Bone marrow (tissue), 2 donors: ENCODE measurements around the gene VENTX.
A peak's percentile ranks its signal among the peaks of the same experiment; 100 is the strongest.

Experiments
- DNase-seq, 2 donors: peaks; one replicate each; lab custom pipeline; 2025; lab: John Stamatoyannopoulos, UW

VENTX gene

DNA sequence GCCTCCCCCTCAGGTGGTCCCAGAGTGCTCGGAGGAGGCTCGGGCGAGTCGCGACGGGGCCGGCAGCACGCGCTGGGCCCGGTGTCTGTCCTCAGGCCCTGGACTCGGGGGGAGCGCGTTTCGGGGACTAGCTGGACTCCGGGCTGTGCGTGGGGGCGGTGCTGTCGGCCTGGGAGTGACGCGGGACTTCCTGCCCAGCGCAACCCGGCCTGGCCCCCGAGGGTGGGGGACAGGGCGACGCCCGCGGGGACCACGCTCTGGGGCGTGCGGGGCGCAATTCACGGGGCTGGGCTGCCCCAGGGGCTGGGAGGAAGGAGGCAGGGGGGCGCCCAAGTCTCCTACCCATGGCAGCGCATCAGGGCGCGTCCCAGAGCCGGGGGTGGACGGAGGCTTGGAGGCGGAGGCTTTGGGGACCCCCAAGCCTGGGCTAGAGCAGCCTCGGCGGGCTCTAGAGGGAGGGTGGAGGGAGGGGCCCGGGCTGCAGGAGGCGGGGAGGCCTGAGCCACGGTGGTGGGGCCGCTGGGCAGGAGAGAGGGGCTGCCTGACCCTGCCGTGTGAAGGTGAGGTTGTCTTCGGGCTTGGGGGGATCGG lies 2.3 kb upstream of the VENTX start:
- no peak for DNase-seq

DNA sequence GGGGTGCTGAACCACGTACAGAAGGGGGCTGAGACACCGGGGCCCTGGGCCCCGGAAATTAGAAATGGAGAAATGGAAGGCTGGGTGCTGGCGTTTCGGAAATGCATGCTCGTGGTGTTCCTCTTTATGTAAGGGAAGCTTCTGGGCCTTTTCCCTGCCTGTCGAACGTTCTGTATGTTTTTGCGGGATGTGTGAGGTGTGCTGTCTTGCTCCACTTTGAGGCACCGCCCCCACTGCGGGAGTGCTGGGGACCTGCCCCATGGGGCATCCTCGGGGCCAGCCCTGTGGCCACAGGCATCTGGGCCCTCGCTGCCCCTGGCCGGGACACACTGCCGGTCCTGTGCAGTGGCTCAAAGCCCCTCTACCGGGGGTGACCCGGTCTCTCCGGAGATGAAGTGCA lies 1.7 kb upstream of the VENTX start:
- DNase-seq = no peak

DNA sequence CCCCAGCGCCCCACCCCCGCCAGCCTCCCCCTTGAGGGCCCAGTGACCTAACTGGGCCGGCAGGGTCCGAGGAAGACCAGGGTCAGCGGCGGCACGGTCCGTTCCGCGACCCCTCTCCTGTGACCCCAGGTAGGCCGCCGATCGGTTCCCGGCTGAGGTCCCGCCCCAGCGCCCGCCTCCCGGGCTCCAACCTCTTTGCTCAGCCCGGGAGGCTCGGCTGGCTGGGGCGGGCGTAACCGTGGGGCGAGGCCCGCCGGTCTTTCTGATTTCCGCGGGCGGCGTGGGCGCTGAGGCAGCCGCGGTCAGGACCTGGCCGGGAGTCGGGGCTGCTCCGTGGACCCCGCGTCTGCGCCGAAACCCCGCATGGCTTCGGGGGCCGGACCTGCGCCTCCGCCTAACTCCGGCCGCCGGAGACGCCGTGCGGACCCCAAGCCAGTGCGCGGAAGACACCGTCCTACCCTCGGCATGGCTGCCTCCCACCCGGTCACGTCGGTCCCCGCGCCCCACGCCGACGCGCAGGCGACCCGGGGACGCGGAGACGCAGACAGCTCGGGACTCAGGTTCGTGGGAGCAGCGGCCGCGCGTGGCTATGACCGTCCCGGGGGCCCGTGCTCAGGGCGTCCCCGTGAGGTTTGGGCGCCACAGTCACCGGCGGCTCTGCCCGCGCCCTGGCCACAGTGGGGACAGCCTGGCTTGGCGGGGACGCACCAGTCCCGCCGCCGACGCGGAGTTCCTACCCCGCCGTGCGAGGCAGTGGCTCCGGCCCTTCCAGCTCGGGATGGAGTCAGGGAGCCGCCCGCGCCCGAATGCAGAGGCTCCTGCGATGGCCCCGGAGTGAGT lies 1.0 kb upstream of the VENTX start:
- no peak for DNase-seq

DNA sequence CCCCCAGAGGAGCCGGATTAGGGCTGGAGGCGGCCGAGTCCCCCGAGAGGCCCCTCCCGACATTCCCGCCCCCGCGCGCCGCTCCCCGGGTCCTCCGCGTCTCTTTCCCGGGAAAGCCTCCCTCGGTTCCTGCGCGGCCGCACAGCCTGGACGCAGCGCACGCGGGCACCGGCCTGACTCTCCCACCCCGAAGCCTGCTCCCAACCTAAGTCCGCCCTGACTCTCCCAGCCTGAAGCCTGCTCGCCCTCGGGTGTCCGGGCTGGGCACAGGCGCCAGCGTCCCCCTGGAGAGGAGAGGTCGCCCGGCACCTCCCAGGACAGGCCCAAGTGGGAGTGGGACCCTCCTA lies 441 bp upstream of the VENTX start:
- no peak for DNase-seq

DNA sequence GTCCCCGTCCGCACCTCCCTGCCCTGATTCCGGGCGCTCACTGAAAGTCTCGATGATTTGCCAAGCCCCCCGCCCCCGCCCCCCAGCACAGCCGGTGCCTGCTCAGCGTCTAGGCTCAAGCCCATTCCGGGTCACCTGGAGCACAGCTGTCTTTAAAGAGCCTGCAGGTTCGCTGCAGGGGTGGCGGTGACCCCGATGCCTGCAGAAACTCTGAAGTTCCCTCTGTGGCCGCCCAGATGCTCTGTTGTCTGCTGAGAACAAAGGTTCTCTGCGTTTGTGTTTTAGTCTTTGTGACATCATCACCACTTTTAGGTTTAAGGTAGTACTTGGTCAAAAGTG lies 780 bp downstream of the VENTX start:
- no peak for DNase-seq

DNA sequence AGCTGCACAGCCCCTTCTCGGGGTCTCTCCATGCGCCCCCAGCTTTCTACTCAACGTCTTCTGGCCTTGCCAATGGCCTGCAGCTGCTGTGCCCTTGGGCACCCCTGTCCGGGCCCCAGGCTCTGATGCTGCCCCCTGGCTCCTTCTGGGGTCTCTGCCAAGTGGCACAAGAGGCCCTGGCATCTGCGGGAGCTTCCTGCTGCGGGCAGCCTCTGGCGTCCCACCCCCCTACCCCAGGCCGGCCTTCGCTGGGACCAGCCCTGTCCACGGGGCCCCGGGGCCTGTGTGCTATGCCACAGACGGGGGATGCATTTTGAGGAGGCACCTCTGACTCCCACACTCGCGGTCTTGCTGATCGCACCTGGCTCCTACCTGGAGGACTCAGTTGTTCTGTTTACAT lies 2.3 kb downstream of the VENTX start:
- DNase-seq = no peak

DNA sequence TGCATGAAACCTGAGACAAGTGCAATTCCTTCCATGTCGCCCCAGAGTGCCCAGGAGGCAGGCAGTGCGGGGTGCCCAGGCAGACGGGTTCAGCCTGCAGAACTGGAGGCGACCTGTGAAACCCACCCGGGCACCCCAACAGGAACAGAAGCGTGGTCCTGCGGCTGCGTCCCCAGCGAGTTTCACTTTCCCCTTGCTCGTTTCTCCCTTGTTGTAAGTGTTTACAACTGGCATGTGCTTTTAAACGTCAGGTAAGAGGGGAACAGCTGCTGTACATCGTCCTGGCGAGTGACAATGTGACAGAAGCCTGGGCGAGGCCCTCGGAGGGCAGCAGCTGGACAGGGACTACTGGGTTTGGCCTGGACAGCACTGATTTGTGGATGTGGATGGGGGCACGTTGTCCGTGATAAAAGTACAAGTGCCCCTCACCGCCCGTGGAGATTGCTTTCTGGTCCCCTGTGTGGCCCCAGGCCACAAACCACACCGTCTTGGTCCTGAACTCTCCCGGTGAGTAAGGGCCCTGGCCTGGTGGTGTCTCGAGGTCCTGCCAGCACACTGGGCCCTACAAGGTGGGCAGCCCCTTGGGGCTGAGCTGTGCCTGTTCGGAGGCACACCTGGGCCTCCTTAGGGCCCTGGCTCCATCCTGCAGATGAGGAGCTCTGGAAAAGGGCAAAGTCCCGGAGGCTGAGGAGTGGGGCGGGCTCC lies 4.0 kb downstream of the VENTX start:
- peak; percentile 15 to 26 for DNase-seq

DNA sequence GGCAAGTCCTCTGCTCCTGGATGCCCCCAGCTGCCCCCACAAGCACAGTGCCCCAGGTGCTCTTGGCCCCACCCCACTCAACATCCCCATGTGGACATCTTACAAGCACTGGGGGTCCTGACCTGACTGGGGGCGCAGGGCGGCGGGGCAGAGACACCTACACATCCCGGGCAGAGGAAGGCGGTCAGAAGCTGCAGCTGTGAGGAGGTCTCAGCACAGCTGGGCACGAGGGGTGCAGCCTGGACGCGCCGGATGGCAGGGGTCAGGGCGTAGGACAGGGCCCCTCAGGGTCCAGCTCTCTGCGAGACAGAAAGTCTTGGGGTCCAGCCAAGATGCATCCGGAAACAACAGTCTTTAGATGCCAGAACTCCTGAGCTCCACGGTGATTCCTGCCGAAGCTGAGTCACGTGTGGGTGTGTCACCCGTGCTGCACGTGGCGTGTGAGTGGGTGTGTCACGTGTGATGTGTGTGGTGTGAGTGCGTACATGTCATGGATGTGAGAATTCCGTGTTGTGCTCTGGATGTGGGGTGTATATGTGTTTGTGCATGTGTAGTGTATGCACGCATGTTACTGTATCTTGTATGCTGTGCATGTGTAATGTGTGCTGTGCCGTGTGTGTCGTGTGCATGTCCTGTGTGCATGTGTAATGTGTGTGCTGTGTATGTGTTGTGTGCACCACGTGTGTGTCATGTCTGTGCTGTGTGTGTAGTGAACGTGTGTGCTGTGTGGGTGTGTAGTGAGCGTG lies 5.1 kb downstream of the VENTX start:
- DNase-seq = no peak

DNA sequence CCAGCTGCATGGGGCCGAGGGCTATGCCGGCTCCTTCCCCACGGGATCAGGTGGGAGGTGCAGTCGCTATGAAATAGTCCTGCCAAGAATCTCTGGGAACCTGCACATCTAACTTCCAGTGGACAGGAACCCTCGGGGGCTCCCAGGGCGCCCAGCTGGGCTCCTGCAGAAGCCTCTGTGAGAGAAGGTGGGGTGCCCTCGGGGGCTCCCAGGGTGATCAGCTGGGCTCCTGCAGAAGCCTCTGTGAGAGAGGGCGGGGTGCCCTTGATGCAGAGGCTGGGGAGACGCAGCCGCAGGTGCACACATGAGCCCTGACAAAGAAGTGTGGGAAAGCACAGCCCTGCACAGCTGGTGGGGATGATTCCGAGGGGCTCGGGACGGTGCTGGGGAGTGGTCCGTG lies 5.9 kb downstream of the VENTX start:
- no peak for DNase-seq

DNA sequence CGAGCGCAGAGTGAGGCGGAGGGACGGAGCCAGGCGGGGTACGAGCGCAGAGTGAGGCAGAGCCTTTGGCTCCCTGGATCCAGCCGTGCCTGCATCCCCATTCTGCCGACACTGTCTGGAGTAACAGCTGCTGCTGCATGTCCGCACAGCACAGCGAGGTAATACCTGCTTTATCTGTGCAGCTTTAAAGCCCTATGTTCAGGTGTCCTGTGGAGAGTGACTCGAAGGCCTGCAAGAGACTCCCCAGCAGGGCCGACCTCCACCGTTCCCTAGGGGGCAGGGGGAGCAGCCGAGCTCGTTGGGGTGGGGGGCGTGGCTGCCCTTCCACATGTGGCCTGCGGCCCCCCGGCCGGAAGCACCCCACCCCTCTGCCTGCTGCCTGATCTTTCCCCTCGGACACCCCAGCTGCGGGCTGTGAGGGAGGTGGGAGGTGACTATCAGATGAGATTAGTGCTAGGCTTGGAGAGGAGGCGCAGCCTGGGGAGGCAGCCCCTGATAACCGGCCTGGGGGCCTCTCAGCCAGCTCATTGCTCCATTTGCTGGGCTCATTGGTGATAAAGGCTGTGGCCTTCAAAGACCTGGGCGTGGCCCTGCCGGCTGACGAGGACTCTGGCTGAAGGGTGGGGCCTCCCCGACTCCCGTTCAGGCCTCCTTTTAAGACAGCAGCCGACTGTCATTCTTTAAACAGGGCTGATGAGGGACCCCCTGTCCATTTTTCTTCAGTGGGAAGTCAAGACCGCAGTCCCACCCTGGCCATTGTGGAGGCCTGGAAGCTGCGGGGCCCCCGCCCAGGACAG lies 8.0 kb downstream of the VENTX start:
- DNase-seq = no peak

DNA sequence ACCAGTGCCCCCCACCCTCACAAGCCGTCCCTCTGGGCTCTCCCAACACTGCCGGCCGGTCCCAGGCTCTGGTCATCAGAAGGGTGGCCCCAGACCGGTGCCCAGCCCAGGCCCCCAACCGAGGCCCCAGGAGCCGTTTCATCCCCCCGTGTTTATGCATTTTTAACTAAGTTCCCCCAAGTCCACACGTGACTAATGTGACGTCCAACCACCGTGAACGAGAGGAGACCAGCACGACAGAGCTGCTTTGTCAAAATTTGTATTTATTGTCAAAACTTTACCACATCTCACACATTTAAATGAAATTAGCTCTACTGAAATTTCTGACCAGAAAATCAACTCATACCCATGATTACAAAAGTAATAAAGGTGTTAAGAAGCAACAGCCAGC lies 8.6 kb downstream of the VENTX start:
- DNase-seq = no peak

DNA sequence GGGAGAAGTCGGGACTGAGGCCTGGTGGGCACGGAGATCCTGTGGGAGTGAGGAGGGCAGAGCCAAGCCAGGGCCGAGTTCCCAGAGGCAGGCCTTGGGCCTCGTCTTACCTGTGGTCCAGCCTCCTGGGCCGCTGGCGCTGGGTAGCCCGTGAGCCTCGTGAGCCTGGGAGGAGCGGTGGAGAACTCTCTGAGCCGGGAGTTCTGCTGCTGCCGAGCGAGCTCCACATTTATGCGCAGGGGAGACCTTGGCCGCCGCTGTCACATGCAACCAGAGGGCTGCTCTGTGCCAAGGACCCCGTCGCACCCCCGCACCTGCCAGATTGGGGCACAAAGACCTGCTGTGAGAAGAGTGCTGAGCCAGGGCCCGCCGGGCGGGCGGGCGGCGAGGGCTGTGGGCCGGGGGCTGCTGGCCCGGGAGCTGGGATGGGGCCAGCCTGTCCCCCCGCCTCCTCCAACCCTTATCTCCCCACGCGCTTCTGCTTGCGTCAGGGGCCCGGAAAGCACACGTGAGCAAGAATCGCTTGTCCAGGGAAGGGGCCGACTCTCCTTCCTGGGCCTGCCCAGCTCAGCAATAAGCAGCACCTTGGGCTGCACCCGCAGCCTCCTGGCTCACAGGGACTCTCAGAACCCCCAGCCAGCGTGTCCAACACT lies 10.2 kb downstream of the VENTX start:
- no peak for DNase-seq

DNA sequence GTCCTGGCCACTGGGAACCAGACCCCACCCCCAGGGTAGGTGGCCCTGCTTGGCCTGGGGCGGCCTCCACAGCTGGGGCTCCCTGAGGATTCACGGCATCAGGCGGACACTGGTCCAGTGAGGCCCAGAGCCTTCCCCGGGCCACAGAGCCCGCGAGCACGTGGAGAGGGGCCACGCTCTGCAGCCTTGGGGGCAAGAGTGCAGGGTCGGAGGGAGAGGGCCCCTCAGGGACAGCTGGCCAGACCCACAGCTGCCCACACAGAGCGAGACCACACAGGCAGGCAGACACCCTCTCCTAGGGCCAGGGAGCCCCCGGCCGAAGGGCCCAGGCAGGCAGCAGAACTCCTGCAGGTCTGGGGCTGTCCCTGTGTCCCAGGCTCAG lies 10.7 kb downstream of the VENTX start:
- no peak for DNase-seq

DNA sequence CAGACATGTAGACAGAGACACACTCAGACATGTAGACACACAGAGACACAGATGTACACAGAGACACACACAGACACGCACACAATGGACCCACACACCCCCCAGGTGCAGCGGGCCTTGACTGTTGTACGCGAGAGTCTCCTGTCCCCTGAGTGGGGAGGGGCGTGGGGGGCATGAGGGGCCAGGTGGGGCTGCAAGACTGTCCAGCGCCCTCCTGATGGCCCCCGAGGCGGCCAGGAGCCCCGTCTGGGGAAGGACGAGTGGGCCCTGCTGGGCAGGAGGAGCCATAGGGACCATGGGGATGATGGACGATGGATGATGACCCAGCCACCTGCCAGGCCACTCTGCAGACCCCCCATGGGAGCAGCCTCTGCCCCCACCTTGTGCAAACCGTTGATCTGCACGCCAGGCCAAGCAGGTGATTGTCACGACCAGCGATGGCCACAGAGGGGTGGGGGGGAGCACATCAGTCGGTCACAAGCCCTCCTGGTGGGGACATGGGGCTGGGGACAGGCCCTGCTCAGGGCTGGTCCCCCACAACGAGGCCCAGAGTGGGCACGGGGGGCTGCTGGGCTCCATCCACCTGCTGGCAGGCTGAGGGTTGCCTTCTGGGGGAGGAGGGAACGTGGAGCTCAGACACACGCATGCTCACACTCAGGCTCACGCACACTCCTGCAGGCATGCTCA lies 11.6 kb downstream of the VENTX start:
- no peak for DNase-seq

DNA sequence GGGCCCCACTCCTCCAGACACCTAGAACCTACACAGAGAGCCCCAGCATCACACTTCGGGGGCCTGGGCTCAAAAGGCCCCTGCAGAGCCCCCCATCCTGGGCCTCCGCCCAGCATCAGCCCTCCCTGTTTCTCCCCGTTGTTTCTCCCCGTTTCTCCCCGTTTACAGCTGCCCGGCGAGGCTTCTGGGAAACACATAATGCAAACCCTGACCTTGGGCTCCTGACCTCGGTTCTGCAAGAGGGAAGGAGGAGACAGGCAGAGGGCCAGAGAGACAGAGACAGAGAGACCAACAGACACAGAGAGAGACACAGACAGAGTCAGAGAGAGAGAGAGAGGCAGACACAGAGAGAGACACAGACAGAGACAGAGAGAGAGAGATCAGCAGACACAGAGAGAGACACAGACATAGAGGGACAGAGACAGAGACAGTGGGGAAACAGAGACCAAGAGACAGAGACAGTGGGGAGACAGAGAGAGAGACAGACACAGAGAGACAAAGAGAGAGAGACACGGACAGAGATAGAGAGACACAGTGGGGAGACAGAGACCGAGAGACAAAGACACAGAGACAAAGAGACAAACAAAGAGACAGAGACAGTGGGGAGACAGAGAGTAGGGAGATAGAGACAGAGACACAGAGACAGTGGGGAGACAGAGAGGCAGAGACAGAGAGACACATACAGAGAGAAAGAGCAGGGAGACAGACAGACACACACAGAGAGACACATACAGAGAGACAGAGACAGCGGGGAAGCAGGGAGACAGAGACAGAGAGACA lies 12.5 kb downstream of the VENTX start:
- no peak for DNase-seq

DNA sequence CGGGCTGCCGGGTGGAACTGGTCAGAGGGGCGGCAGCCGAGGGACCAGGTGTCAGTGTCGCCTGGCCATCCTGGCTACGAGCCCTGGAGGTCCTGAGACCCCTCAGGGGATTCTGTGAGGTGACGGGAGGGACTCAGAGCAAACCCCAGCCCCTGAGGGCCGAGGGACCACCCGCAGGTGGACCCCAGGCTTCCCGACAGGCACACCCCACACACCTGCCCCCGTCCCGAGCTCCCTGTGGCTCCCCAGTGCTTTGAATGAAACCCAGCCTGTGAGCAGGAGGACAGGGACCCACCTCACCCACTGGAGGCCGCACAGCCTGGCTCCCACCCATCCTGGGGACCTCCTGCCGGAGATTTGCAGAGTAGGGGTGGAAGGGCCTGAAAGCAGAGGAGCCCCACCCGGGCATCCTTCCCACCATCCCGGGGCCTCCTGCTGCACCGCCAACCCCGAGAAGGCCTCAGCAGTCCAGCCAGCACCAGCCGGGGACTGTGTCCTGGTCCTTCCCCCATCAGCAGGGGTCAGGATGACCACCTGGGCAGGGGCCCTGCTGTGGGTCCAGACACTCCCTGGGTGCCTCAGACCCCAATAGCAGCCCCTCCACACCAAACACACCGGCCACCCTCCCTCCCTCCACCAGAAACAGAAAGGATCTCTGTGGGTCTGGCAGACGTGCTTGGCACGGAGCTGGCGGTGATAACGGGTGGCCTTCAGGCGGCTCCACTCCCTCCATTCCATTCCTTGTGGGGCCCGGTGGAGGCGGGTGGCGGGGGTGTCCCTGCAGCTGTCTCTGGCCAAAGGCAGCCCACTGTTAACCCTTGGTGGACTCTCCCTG lies 13.9 kb downstream of the VENTX start:
- no peak for DNase-seq

DNA sequence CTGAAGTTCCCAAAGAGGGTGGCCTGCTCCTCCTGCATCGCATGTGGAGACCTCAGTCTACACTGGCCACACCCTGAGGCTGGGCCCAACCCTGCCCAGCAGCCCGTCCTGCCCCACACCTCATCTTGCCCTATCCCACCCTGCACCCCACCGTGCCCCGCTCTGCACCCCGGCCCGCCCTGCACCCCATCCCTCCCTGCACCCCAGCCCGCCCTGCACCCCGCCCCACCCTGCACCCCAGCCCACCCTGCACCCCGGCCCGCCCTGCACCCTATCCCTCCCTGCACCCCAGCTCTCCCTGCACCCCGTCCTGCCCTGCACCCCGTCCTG lies 14.5 kb downstream of the VENTX start:
- DNase-seq = no peak

DNA sequence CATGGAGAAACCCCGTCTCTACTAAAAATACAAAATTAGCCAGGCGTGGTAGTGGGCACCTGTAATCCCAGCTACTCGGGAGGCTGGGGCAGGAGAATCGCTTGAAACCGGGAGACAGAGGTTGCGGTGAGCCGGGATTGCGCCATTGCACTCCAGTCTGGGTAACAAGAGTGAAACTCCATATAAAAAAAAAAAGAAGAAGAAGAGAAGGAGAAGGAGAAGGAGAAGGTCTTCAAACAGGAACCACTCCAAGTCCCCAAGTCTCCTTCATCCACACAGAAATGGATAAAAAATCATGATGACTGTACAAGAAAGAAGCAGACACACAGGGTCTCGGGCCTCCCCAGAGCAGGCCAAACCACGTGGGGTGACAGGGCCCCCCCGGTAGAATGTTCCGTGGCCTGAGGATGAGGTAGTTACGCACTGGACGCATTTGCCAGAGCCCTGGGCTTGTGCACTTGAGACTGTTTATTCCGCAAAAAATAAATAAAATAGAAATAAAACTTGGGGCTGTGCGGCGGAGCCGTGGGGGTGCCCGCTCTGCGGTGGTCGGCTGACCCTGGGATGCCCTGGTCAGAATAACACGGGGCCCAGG lies 15.8 kb downstream of the VENTX start:
- DNase-seq = no peak
